ENCODE results near the gene SHLD2.
"Not testable (repeated sequence)": the region's sequence is repeated elsewhere in the genome, so short reads cannot be mapped to it uniquely, and the experiment has no call there.

- TF ChIP-seq, protein P1, sequence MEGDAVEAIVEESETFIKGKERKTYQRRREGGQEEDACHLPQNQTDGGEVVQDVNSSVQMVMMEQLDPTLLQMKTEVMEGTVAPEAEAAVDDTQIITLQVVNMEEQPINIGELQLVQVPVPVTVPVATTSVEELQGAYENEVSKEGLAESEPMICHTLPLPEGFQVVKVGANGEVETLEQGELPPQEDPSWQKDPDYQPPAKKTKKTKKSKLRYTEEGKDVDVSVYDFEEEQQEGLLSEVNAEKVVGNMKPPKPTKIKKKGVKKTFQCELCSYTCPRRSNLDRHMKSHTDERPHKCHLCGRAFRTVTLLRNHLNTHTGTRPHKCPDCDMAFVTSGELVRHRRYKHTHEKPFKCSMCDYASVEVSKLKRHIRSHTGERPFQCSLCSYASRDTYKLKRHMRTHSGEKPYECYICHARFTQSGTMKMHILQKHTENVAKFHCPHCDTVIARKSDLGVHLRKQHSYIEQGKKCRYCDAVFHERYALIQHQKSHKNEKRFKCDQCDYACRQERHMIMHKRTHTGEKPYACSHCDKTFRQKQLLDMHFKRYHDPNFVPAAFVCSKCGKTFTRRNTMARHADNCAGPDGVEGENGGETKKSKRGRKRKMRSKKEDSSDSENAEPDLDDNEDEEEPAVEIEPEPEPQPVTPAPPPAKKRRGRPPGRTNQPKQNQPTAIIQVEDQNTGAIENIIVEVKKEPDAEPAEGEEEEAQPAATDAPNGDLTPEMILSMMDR (IDR thresholded peaks at IDR 0.05; ENCODE audit: low read length), result not testable (repeated sequence)
- TF ChIP-seq EZH2 (optimal IDR thresholded peaks at IDR 0.05; ENCODE audit: low read depth, low read length), result not testable (repeated sequence)
Observed at GRCh38 chr10:87149020-87149609, 54.1 kb downstream of the SHLD2 start.

Data from MM.1S (cell line).